ENCODE results near the gene YJU2. TPM values are rescaled to one million over a fixed set of nuclear protein-coding genes. Genes with fewer than 3 reads are reported as not detected.
"Not testable (repeated sequence)": the region's sequence is repeated elsewhere in the genome, so short reads cannot be mapped to it uniquely, and the experiment has no call there.

Gene YJU2
- total RNA-seq, 1 donor from 2014 or later, result 22.9 TPM

DNA sequence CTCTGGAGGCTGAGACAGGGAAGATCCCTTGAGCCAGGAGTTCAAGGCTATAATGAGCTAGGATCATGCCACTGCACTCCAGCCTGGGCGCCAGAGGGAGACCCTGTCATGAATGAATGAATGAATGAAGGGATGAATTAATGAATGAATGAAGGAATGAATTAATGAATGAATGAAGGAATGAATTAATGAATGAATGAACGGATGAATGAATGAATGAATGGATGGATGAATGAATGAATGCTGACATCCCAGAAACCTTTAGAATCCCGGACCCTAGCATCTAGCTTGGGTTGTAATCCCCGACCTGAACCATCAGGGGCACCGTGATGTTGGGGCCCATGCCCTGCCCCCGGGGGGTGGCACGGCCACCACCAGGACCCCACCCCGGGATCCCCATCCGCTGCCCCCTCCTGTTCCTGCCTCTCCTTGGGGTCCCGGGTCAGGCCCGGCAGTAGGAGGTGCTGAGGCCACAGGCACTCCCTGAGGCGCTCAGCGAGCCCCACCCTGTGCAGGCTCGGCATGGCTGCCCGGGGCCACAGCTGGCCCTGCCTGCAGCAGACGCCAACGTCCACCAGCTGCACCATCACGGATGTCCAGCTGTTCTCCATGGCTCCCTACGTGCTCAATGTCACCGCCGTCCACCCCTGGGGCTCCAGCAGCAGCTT lies 14.1 kb upstream of the YJU2 start:
- no peak for DNase-seq (ENCODE audit: low read depth, low spot score)
- Mint-ChIP-seq H3K4me3 (no peak overlapping the region), H3K27ac (ENCODE audit: unreplicated experiment) (no peak overlapping the region), H3K36me3 (ENCODE audit: low read depth) (no peaks in the 10 kb centered on the region), H3K4me1 (peaks cover 4% of the 10 kb centered on the region), H3K9me3 (no peaks in the 10 kb centered on the region), H3K27me3 (ENCODE audit: low read depth) (peaks cover 20% of the 10 kb centered on the region)
- TF ChIP-seq, protein P1, sequence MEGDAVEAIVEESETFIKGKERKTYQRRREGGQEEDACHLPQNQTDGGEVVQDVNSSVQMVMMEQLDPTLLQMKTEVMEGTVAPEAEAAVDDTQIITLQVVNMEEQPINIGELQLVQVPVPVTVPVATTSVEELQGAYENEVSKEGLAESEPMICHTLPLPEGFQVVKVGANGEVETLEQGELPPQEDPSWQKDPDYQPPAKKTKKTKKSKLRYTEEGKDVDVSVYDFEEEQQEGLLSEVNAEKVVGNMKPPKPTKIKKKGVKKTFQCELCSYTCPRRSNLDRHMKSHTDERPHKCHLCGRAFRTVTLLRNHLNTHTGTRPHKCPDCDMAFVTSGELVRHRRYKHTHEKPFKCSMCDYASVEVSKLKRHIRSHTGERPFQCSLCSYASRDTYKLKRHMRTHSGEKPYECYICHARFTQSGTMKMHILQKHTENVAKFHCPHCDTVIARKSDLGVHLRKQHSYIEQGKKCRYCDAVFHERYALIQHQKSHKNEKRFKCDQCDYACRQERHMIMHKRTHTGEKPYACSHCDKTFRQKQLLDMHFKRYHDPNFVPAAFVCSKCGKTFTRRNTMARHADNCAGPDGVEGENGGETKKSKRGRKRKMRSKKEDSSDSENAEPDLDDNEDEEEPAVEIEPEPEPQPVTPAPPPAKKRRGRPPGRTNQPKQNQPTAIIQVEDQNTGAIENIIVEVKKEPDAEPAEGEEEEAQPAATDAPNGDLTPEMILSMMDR (conservative IDR thresholded peaks at IDR 0.05), result no peak

DNA sequence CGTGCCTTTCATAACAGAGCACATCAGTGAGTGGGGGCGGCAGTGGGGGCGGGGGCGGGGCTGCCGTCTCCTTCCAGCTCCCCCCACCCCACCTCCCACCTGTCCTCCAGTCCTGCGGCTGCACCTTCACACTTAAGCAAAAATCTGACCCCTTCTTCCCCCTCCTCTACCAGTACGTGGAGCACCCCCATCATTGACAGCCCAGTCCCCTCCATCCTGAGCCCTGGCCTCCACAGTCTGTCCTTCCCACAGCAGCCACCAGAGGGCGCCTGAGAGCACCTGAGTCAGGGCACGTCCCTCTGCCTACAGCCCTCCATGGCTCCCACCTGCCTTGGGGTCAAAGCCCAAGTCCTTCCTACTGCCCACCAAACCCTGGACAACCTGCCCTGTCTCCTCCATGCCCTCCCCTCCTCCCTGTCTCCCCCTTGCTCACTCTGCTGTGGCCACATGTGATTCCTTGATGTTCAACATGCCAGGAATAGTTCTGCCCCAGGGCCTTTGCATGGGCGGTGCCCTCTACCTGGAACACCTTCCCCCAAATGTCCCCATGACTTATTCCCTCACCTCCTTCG lies 13.5 kb upstream of the YJU2 start:
- Mint-ChIP-seq H3K9me3 (no peaks in the 10 kb centered on the region), H3K27ac (ENCODE audit: unreplicated experiment) (no peak overlapping the region), H3K4me3 (no peak overlapping the region), H3K27me3 (ENCODE audit: low read depth) (peaks cover 20% of the 10 kb centered on the region), H3K4me1 (peaks cover 4% of the 10 kb centered on the region), H3K36me3 (ENCODE audit: low read depth) (no peaks in the 10 kb centered on the region)
- TF ChIP-seq, protein P1 (conservative IDR thresholded peaks at IDR 0.05), result peak; percentile 72
- DNase-seq (ENCODE audit: low read depth, low spot score), result peak; percentile 74

DNA sequence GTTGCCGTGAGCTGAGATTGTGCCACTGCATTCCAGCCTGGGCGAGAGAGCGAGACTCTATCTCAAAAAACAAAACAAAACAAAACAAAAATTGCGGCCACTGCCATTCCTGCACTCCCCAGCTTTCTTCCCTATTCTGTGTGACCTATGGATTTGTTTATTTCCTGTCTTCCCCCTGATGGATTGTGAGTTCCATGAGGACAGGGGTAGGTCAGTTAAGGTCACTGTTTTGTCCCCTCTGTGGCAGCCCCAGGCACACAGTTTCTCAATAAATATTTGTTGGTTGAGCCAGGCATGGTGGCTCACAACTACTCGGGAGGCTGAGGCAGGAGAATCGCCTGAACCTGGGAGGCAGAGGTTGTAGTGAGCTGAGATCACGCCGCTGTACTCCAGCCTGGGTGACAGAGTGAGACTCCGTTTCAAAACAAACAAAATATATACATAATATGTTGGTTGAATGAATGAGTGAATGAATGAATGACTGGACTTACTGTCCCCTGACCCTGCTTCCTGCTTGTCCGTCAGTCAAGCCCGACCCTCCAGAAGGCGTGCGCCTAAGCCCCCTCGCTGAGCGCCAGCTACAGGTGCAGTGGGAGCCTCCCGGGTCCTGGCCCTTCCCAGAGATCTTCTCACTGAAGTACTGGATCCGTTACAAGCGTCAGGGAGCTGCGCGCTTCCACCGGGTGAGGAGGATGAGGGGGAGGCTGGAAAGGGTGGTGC lies 12.6 kb upstream of the YJU2 start:
- no peak for DNase-seq (ENCODE audit: low read depth, low spot score)
- Mint-ChIP-seq H3K27me3 (ENCODE audit: low read depth) (peaks cover 20% of the 10 kb centered on the region), H3K27ac (ENCODE audit: unreplicated experiment) (no peak overlapping the region), H3K9me3 (no peaks in the 10 kb centered on the region), H3K4me3 (no peak overlapping the region), H3K4me1 (peaks cover 4% of the 10 kb centered on the region), H3K36me3 (ENCODE audit: low read depth) (no peaks in the 10 kb centered on the region)
- TF ChIP-seq, protein P1 (conservative IDR thresholded peaks at IDR 0.05), result no peak

DNA sequence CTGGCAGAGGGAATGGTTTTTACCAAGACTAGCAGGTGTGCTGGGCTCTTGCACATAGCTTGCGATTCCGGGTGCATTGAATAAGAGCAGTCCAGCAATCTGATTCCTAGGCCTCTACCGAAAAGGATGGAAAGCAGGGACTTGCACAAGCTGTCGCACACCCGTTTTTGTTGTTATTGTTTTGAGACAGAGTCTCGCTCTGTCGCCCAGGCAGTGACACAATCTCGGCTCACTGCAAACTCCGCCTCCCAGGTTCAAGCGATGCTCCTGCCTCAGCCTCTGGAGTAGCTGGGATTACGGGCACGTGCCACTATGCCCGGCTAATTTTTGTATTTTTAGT lies 12.0 kb upstream of the YJU2 start:
- Mint-ChIP-seq H3K27ac (ENCODE audit: unreplicated experiment) (no peak overlapping the region), H3K27me3 (ENCODE audit: low read depth) (peaks cover 15% of the 10 kb centered on the region), H3K4me1 (peaks cover 4% of the 10 kb centered on the region), H3K4me3 (no peak overlapping the region), H3K36me3 (ENCODE audit: low read depth) (no peaks in the 10 kb centered on the region), H3K9me3 (no peaks in the 10 kb centered on the region)
- DNase-seq (ENCODE audit: low read depth, low spot score), result no peak
- TF ChIP-seq, protein P1 (conservative IDR thresholded peaks at IDR 0.05), result no peak

DNA sequence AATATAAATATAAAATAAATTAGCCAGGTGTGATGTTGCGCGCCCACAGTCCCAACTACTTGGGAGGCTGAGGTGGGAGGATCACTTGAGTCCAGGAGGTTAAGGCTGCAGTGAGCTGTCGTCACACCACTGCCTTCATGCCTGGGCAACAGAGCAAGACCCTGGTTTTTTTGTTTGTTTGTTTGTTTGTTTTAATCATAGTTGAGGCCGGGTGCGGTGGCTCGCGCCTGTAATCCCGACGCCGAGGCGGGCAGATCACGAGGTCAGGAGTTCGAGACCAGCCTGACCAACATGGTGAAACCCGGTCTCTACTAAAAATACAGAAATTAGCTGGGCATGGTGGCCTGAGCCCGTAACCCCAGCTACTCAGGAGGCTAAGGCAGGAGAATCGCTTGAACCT lies 9.4 kb upstream of the YJU2 start:
- H3K4me3 Mint-ChIP-seq; H3K36me3 Mint-ChIP-seq (ENCODE audit: low read depth); DNase-seq (ENCODE audit: low read depth, low spot score); H3K4me1 Mint-ChIP-seq; H3K9me3 Mint-ChIP-seq; H3K27ac Mint-ChIP-seq (ENCODE audit: unreplicated experiment): not testable (repeated sequence)
- H3K27me3 Mint-ChIP-seq (ENCODE audit: low read depth), result peaks cover 21% of the 10 kb centered on the region

DNA sequence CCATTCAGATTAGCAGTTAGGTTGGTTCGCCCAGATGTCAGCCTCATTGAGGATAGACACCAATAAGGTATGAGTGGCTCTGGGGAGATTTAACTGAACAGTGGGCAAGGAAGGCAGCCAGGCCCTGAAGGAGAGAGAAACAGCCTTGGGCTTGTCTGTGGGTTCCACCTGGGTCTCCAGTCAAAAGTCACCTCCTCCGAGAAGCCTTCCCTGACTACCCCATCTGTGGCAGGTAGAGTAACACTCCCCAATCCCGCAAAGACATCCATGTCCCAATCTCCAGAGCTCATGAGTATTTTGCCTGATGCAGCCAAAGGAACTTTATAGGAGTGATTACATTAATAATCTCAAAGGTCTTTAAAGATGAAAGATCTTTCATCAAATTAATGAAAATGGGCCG lies 8.0 kb upstream of the YJU2 start:
- no peak for DNase-seq (ENCODE audit: low read depth, low spot score)
- Mint-ChIP-seq H3K4me1 (peaks cover 9% of the 10 kb centered on the region), H3K27me3 (ENCODE audit: low read depth) (peaks cover 24% of the 10 kb centered on the region), H3K36me3 (ENCODE audit: low read depth) (no peaks in the 10 kb centered on the region), H3K27ac (ENCODE audit: unreplicated experiment) (no peak overlapping the region), H3K9me3 (peaks cover 4% of the 10 kb centered on the region), H3K4me3 (no peak overlapping the region)
- TF ChIP-seq, protein P1 (conservative IDR thresholded peaks at IDR 0.05), result no peak

Data from neural crest cell (in vitro differentiated cells).